RPMI7951 (cell line): ENCODE data around the gene ACBD4. TPM values are rescaled to one million over a fixed set of nuclear protein-coding genes. Genes with fewer than 3 reads are reported as not detected.

Source experiments
- DNase-seq: peaks from one replicate; pipeline ENCODE4 v3.0.0-alpha.2; 2012; ENCODE audit warnings: low read depth
- total RNA-seq: library from RNA; depleted of rRNA; stranded (reverse); fragments of >200 nt; shearing (Covaris generic); gene quantifications from 2 replicates; pipeline ENCODE4 v1.2.3, GENCODE V29; 2014

ACBD4 gene
- total RNA-seq, 1 experiment from 2014 or later: 1.1 TPM

- DNase-seq: no peak
These were observed 20.0 kb downstream of the ACBD4 start for GRCh38 chr17:45155483-45155882.

- DNase-seq: no peak
These were observed 20.8 kb downstream of the ACBD4 start for GRCh38 chr17:45156242-45156641.

- DNase-seq: peak; percentile 56
These were observed 25.2 kb downstream of the ACBD4 start for GRCh38 chr17:45160447-45161287.

- DNase-seq: peak; percentile 99
These were observed 26.0 kb downstream of the ACBD4 start, which contains the start of gene HEXIM2 for GRCh38 chr17:45161288-45162024. TSS of gene HEXIM2 (plus strand) at chr17:45161875. CDS start at chr17:45162794, 919 bp downstream.

GRCh38 chr17:45162025-45162687 is 26.7 kb downstream of the ACBD4 start:
- DNase-seq: no peak

GRCh38 chr17:45164734-45165269 is 29.3 kb downstream of the ACBD4 start:
- DNase-seq: no peak

- DNase-seq: no peak
These were observed 33.7 kb downstream of the ACBD4 start for GRCh38 chr17:45168991-45169752.

GRCh38 chr17:45170280-45170930 is 34.9 kb downstream of the ACBD4 start:
- DNase-seq: no peak

- DNase-seq: peak; percentile 85
These were observed 35.4 kb downstream of the ACBD4 start for GRCh38 chr17:45170931-45171337.

- DNase-seq: peak; percentile 48
These were observed 36.1 kb downstream of the ACBD4 start for GRCh38 chr17:45171338-45172231.

- DNase-seq: no peak
These were observed 36.7 kb downstream of the ACBD4 start for GRCh38 chr17:45172232-45172540.

GRCh38 chr17:45172541-45173286 is 37.2 kb downstream of the ACBD4 start:
- peak; percentile 85 for DNase-seq

GRCh38 chr17:45175759-45176115 is 40.2 kb downstream of the ACBD4 start:
- no peak for DNase-seq

GRCh38 chr17:45177563-45177962 is 42.1 kb downstream of the ACBD4 start:
- DNase-seq: no peak

GRCh38 chr17:45184144-45184543 is 48.7 kb downstream of the ACBD4 start:
- no peak for DNase-seq

- no peak for DNase-seq
These were observed 51.4 kb downstream of the ACBD4 start for GRCh38 chr17:45186801-45187354.

GRCh38 chr17:45189009-45189408 is 53.5 kb downstream of the ACBD4 start:
- DNase-seq: no peak

GRCh38 chr17:45190503-45191255 is 55.2 kb downstream of the ACBD4 start:
- no peak for DNase-seq
